H9 (cell line): ENCODE results near the gene HDAC7. TPM values are rescaled to one million over a fixed set of nuclear protein-coding genes. Genes with fewer than 3 reads are reported as not detected.

Experiments
- DNase-seq: peaks from one replicate; pipeline ENCODE4 v3.0.0-alpha.2; 2017
- H2AFZ ChIP-seq: one replicate; pipeline ENCODE4 v1.6.1; 2013; ENCODE audit warnings: mild to moderate bottlenecking, low read length, control low read depth, moderate library complexity
- H2AK5ac ChIP-seq: 2 replicates; pipeline ENCODE4 v1.6.1; 2013; ENCODE audit warnings: low read length, control low read depth, mixed read lengths; ENCODE audit not compliant: insufficient read length
- H2BK120ac ChIP-seq: one replicate; pipeline ENCODE4 v1.6.1; 2013; ENCODE audit warnings: low read depth, mild to moderate bottlenecking, low read length, control low read depth, inconsistent platforms; ENCODE audit not compliant: poor library complexity, severe bottlenecking
- H2BK12ac ChIP-seq: 2 replicates; pipeline ENCODE4 v1.6.1; 2013; ENCODE audit warnings: low read length, control low read depth, mixed read lengths, low read depth; ENCODE audit not compliant: insufficient read length
- H2BK15ac ChIP-seq: 2 replicates; pipeline ENCODE4 v1.6.1; 2013; ENCODE audit warnings: low read depth, low read length, control low read depth
- H2BK20ac ChIP-seq: one replicate; pipeline ENCODE4 v1.6.1; 2013; ENCODE audit warnings: low read depth, mild to moderate bottlenecking, low read length, control low read depth, inconsistent platforms; ENCODE audit not compliant: poor library complexity, severe bottlenecking
- H2BK5ac ChIP-seq: 2 replicates; pipeline ENCODE4 v1.6.1; 2013; ENCODE audit warnings: low read length, control low read depth, mixed read lengths; ENCODE audit not compliant: insufficient read length
- H3K14ac ChIP-seq: 2 replicates; pipeline ENCODE4 v1.6.1; 2013; ENCODE audit warnings: low read length, control low read depth; ENCODE audit not compliant: insufficient read depth
- H3K18ac ChIP-seq: 2 replicates; pipeline ENCODE4 v1.6.1; 2013; ENCODE audit warnings: low read depth, mild to moderate bottlenecking, mixed read lengths, low read length, control low read depth; ENCODE audit not compliant: insufficient read length
- H3K23ac ChIP-seq: 2 replicates; pipeline ENCODE4 v1.6.1; 2013; ENCODE audit warnings: low read length, control low read depth, mixed read lengths, low read depth; ENCODE audit not compliant: insufficient read length
- H3K23me2 ChIP-seq: 2 replicates; pipeline ENCODE4 v1.6.1; 2013; ENCODE audit warnings: low read depth, mild to moderate bottlenecking, mixed read lengths, low read length, control low read depth; ENCODE audit not compliant: insufficient read length, poor library complexity, severe bottlenecking
- H3K27ac ChIP-seq: 2 replicates; pipeline ENCODE4 v1.5.1; 2013; ENCODE audit warnings: low read length, control low read depth, mixed read lengths, low read depth; ENCODE audit not compliant: insufficient read length
- H3K27me3 ChIP-seq: 2 replicates; pipeline ENCODE4 v1.6.1; 2013; ENCODE audit warnings: low read length, control low read depth, inconsistent platforms; ENCODE audit not compliant: insufficient read depth
- H3K4ac ChIP-seq: 2 replicates; pipeline ENCODE4 v1.6.1; 2013; ENCODE audit warnings: low read depth, mild to moderate bottlenecking, control low read depth, inconsistent platforms, low read length, moderate library complexity
- H3K4me1 ChIP-seq: 2 replicates; pipeline ENCODE4 v1.6.1; 2013; ENCODE audit warnings: low read length, control low read depth, inconsistent platforms; ENCODE audit not compliant: insufficient read depth
- H3K4me2 ChIP-seq: 2 replicates; pipeline ENCODE4 v1.6.1; 2013; ENCODE audit warnings: low read length, control low read depth, mixed read lengths; ENCODE audit not compliant: insufficient read length, insufficient read depth
- H3K56ac ChIP-seq: 2 replicates; pipeline ENCODE4 v1.6.1; 2013; ENCODE audit warnings: low read depth, mild to moderate bottlenecking, mixed read lengths, low read length, control low read depth; ENCODE audit not compliant: insufficient read length
- H3K79me1 ChIP-seq: 2 replicates; pipeline ENCODE4 v1.6.1; 2013; ENCODE audit warnings: low read depth, mild to moderate bottlenecking, moderate library complexity, low read length, control low read depth, inconsistent platforms; ENCODE audit not compliant: insufficient read depth, poor library complexity, severe bottlenecking
- H3K79me2 ChIP-seq: 2 replicates; pipeline ENCODE4 v1.6.1; 2013; ENCODE audit warnings: low read length, control low read depth, inconsistent platforms; ENCODE audit not compliant: insufficient read depth
- H3K9ac ChIP-seq: 2 replicates; pipeline ENCODE4 v1.6.1; 2013; ENCODE audit warnings: low read length, control low read depth, mixed read lengths; ENCODE audit not compliant: insufficient read length; ENCODE audit errors: extremely low read depth
- H3K9me3 ChIP-seq: one replicate; pipeline ENCODE4 v1.6.1; 2013; ENCODE audit warnings: low read depth, low read length, inconsistent platforms; ENCODE audit not compliant: control insufficient read depth
- H3T11ph ChIP-seq: one replicate; pipeline ENCODE4 v1.6.1; 2013; ENCODE audit warnings: mild to moderate bottlenecking, low read length, control low read depth, inconsistent platforms
- H4K20me1 ChIP-seq: one replicate; pipeline ENCODE4 v1.6.1; 2013; ENCODE audit not compliant: control insufficient read depth, insufficient read length, insufficient read depth
- H4K5ac ChIP-seq: 2 replicates; pipeline ENCODE4 v1.6.1; 2013; ENCODE audit warnings: low read depth, mild to moderate bottlenecking, mixed read lengths, low read length, control low read depth; ENCODE audit not compliant: insufficient read length
- H4K8ac ChIP-seq: replicated peaks from 2 replicates; pipeline ENCODE4 v1.6.1; 2013; ENCODE audit warnings: low read length, control low read depth, mixed read lengths, low read depth; ENCODE audit not compliant: insufficient read length
- H4K91ac ChIP-seq: 2 replicates; pipeline ENCODE4 v1.6.1; 2013; ENCODE audit warnings: low read depth, mild to moderate bottlenecking, moderate library complexity, mixed read lengths, low read length, control low read depth; ENCODE audit not compliant: insufficient read length
- H3K27ac Mint-ChIP-seq, 3 experiments: 2 replicates in 2 of 3; 3 replicates in 1 of 3; pipeline ENCODE4 v1.8.0; 2020 to 2021; ENCODE audit warnings: mixed read lengths in 3 of 3, mild to moderate bottlenecking in 1 of 3, moderate library complexity in 1 of 3
- H3K27me3 Mint-ChIP-seq: 2 replicates; pipeline ENCODE4 v1.8.0; 2021; ENCODE audit warnings: low read depth, mild to moderate bottlenecking, moderate library complexity, mixed read lengths
- H3K36me3 Mint-ChIP-seq, 3 experiments: 2 replicates in 2 of 3; 3 replicates in 1 of 3; pipeline ENCODE4 v1.8.0; 2020 to 2021; ENCODE audit warnings: low read depth in 3 of 3, mixed read lengths in 3 of 3; ENCODE audit not compliant: insufficient read depth in 1 of 3
- H3K4me1 Mint-ChIP-seq, 2 experiments: 2 replicates each; pipeline ENCODE4 v1.8.0; 2020; ENCODE audit warnings: mixed read lengths in 2 of 2
- H3K4me3 Mint-ChIP-seq, 2 experiments: 2 replicates in 1 of 2; 3 replicates in 1 of 2; pipeline ENCODE4 v1.8.0; 2020 to 2021; ENCODE audit warnings: mild to moderate bottlenecking in 2 of 2, mixed read lengths in 2 of 2, moderate library complexity in 1 of 2
- H3K9me3 Mint-ChIP-seq, 2 experiments: 2 replicates in 1 of 2; 3 replicates in 1 of 2; pipeline ENCODE4 v1.8.0; 2020; ENCODE audit warnings: mild to moderate bottlenecking in 2 of 2, mixed read lengths in 2 of 2, moderate library complexity in 1 of 2
- CTCF ChIP-seq: fragments of 200-600 bp; sonication (generic); conservative IDR thresholded peaks from 3 replicates; pipeline ENCODE4 v1.8.0; 2021; ENCODE audit warnings: antibody characterized with exemption, mild to moderate bottlenecking
- WGBS: extraction: QIAGEN DNeasy Blood & Tissue Kit; methylation state at CpG from one replicate; pipeline ENCODE4 v1.1.7; 2013; ENCODE audit warnings: missing lambda C conversion rate, low lambda C conversion rate, mixed read lengths; ENCODE audit not compliant: insufficient read length; ENCODE audit errors: extremely low coverage; 5-methylcytosine and 5-hydroxymethylcytosine counted together
- total RNA-seq: library from RNA; stranded (reverse); gene quantifications from 2 replicates; pipeline ENCODE4 v1.2.1, GENCODE V29; 2021

The HDAC7 gene
- total RNA-seq, 1 experiment from 2014 or later: 72.1 TPM

GRCh38 chr12:47845081-47845480 is 25.4 kb upstream of the HDAC7 start:
- Histone ChIP-seq H2BK15ac (no peak overlapping the region), H3K56ac (no peak overlapping the region), H2BK5ac (no peak overlapping the region), H3K23me2 (no peaks in the 10 kb centered on the region), H3K4ac (no peak overlapping the region), H2BK20ac (no peak overlapping the region), H2BK12ac (no peak overlapping the region), H3K9ac (no peak overlapping the region), H4K91ac (no peak overlapping the region), H2BK120ac (no peak overlapping the region), H3K9me3 (no peaks in the 10 kb centered on the region), H3K23ac (no peak overlapping the region), H3K14ac (no peak overlapping the region), H3K79me2 (no peaks in the 10 kb centered on the region), H3K18ac (no peak overlapping the region), H3K27ac (no peak overlapping the region), H3K4me1 (peaks cover 2% of the 10 kb centered on the region; the same call in 1 of the 2 replicates), H3K4me2 (no peak overlapping the region), H4K8ac (no peak overlapping the region), H2AFZ (no peak overlapping the region), H4K5ac (no peak overlapping the region), H2AK5ac (no peak overlapping the region), H4K20me1 (no peaks in the 10 kb centered on the region), H3T11ph (no peak overlapping the region), H3K27me3 (no peaks in the 10 kb centered on the region; the same call in 1 of the 2 replicates), H3K79me1 (no peaks in the 10 kb centered on the region)
- no peaks in the 10 kb centered on the region for H3K36me3 Mint-ChIP-seq
- WGBS: no CpG with 5 or more reads among the region's 8 CpGs
- peaks cover 20 to 22% of the 10 kb centered on the region in 2 experiments for H3K4me1 Mint-ChIP-seq
- no peak for TF ChIP-seq CTCF
- H3K4me3 Mint-ChIP-seq: no peak overlapping the region
- DNase-seq: no peak
- peak overlapping the region in 1 of 3 experiments; percentile 4; a peak in 1 of 7 replicates for H3K27ac Mint-ChIP-seq
- no peaks in the 10 kb centered on the region; a peak in 1 of 5 replicates for H3K9me3 Mint-ChIP-seq
- peaks cover 26% of the 10 kb centered on the region for H3K27me3 Mint-ChIP-seq
